HFFc6 (cell line): Measurements from ENCODE around the gene DYNC1I2. TPM values are rescaled to one million over a fixed set of nuclear protein-coding genes. Genes with fewer than 3 reads are reported as not detected.
"Not testable (repeated sequence)": the region's sequence is repeated elsewhere in the genome, so short reads cannot be mapped to it uniquely, and the experiment has no call there.

Source experiments
- DNase-seq: peaks from one replicate; pipeline ENCODE4 v3.0.0-alpha.2; 2018
- H3K27ac Mint-ChIP-seq: 2 replicates; pipeline ENCODE4 v1.8.0; 2020; ENCODE audit warnings: mild to moderate bottlenecking, mixed read lengths
- H3K27me3 Mint-ChIP-seq: 2 replicates; pipeline ENCODE4 v1.8.0; 2021; ENCODE audit warnings: mild to moderate bottlenecking, moderate library complexity, mixed read lengths; ENCODE audit not compliant: insufficient read depth
- H3K36me3 Mint-ChIP-seq: 2 replicates; pipeline ENCODE4 v1.8.0; 2021; ENCODE audit warnings: low read depth, mixed read lengths
- H3K4me1 Mint-ChIP-seq: 2 replicates; pipeline ENCODE4 v1.8.0; 2020; ENCODE audit warnings: low read depth, mixed read lengths
- H3K4me3 Mint-ChIP-seq: 2 replicates; pipeline ENCODE4 v1.8.0; 2020; ENCODE audit warnings: mild to moderate bottlenecking, moderate library complexity, mixed read lengths
- H3K9me3 Mint-ChIP-seq: 2 replicates; pipeline ENCODE4 v1.8.0; 2020; ENCODE audit warnings: mild to moderate bottlenecking, mixed read lengths
- CTCF ChIP-seq: fragments of 200-600 bp; sonication (generic); IDR thresholded peaks from 2 replicates; pipeline ENCODE4 v1.5.0; 2021; ENCODE audit warnings: antibody characterized with exemption, mild to moderate bottlenecking
- total RNA-seq, 6 experiments: library from RNA; stranded (reverse); fragmentation: NEBNext Ultra II Directional; extraction: Animal tissue kit (Norgen Biotek cat#: 25700); gene quantifications; 2 replicates in 1 of 6; 3 replicates in 5 of 6; pipeline ENCODE4 v1.2.3, GENCODE V29; 2021

Gene DYNC1I2
- total RNA-seq, 6 experiments from 2014 or later, result 98.1 to 111 (median 105) TPM

DNA sequence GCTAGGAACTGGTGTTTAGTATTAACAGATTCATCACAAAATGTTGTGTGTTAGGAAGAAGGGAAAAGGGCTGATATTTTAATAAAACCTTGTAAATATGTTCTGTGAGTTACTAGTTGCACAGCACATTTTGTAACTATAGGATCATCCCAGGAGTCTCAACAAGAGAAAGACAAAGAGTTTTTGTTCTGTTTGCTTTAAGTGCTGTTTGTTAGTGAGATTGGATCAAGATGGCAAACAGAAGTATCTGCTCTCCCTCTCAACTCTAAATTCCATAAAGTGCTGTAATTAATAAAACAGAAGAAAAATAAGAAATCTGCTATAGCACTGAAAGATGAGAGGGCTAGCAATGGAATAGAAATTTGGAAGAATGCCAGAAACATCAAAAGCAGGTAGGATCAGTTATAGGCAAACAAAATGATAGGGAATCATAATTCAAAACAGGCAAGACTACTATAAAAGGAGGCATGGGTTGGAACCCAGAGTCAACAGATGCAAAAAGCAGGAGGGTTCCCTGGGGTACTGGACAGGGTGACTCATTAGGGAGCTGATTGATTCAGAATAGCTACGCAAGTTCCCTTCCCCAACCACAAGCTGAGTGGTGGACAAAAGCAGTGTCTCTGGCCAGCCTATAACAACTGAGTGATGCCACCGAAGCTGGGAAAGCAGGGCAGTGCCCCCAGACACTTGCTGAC is 75.8 kb downstream of the DYNC1I2 start:
- H3K4me3 Mint-ChIP-seq, result no peak overlapping the region
- H3K9me3 Mint-ChIP-seq, result no peaks in the 10 kb centered on the region
- H3K4me1 Mint-ChIP-seq, result peaks cover 14% of the 10 kb centered on the region
- no peak for TF ChIP-seq CTCF
- no peaks in the 10 kb centered on the region; the same call in 1 of the 2 replicates for H3K27me3 Mint-ChIP-seq
- peaks cover 35% of the 10 kb centered on the region for H3K36me3 Mint-ChIP-seq
- no peak overlapping the region; the same call in 1 of the 2 replicates for H3K27ac Mint-ChIP-seq
- no peak for DNase-seq

- H3K4me1 Mint-ChIP-seq, result peaks cover 14% of the 10 kb centered on the region
- no peaks in the 10 kb centered on the region; the same call in 1 of the 2 replicates for H3K27me3 Mint-ChIP-seq
- no peaks in the 10 kb centered on the region for H3K9me3 Mint-ChIP-seq
- H3K27ac Mint-ChIP-seq, result no peak overlapping the region; the same call in 1 of the 2 replicates
- H3K36me3 Mint-ChIP-seq, result peaks cover 30% of the 10 kb centered on the region
- H3K4me3 Mint-ChIP-seq, result no peak overlapping the region
- DNase-seq, result no peak
- TF ChIP-seq CTCF, result no peak
Measured at GRCh38 chr2:171763602-171764001, 76.3 kb downstream of the DYNC1I2 start.

- no peak overlapping the region for H3K4me3 Mint-ChIP-seq
- H3K4me1 Mint-ChIP-seq, result no peaks in the 10 kb centered on the region; the same call in 1 of the 2 replicates
- no peak for TF ChIP-seq CTCF
- H3K36me3 Mint-ChIP-seq, result peaks cover 35% of the 10 kb centered on the region
- no peak for DNase-seq
- H3K27me3 Mint-ChIP-seq, result peaks cover 7% of the 10 kb centered on the region
- H3K27ac Mint-ChIP-seq, result no peak overlapping the region
- H3K9me3 Mint-ChIP-seq, result peaks cover 4% of the 10 kb centered on the region; the same call in 1 of the 2 replicates
Measured at GRCh38 chr2:171771463-171771862, 84.2 kb downstream of the DYNC1I2 start.

DNA sequence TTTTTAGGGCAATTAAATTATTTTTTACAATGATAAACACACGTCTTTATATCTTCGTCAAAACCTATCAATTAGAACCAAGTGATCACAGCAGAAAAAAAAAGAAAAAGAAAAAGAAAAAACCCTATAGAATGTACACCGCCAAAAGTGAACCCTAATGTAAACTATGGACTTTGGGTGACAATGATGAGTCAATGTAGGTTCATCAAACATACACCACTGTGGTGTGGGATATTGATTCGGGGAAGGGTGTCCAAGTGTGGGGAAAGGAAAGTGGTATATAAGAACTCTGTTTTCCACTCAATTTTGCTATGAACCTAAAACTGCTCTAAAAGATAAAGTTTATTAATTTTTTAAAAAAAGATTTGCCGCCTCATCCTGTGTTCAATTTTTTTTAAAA is 85.1 kb downstream of the DYNC1I2 start:
- Mint-ChIP-seq H3K9me3 (peaks cover 4% of the 10 kb centered on the region; the same call in 1 of the 2 replicates), H3K27me3 (peaks cover 7% of the 10 kb centered on the region), H3K4me1 (no peaks in the 10 kb centered on the region; the same call in 1 of the 2 replicates), H3K27ac (no peak overlapping the region), H3K4me3 (no peak overlapping the region), H3K36me3 (peaks cover 35% of the 10 kb centered on the region)
- DNase-seq, result no peak
- TF ChIP-seq CTCF, result no peak

DNA sequence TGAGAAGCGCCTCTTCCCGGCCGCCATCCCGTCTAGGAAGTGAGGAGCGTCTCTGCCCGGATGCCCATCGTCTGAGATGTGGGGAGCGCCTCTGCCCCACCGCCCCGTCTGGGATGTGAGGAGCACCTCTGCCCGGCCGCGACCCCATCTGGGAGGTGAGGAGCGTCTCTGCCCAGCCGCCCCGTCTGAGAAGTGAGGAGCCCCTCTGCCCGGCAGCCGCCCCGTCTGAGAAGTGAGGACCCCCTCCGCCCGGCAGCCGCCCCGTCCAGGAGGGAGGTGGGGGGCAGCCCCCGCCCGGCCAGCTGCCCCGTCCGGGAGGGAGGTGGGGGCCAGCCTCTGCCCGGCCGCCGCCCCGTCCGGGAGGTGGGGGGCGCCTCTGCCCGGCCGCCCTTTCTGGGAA is 87.3 kb downstream of the DYNC1I2 start:
- H3K36me3 Mint-ChIP-seq, result peaks cover 42% of the 10 kb centered on the region
- not testable (repeated sequence) for H3K27me3 Mint-ChIP-seq, H3K4me3 Mint-ChIP-seq, DNase-seq, H3K4me1 Mint-ChIP-seq, H3K27ac Mint-ChIP-seq, H3K9me3 Mint-ChIP-seq

- Mint-ChIP-seq H3K27me3 (peaks cover 6% of the 10 kb centered on the region), H3K27ac (no peak overlapping the region), H3K4me1 (no peaks in the 10 kb centered on the region), H3K9me3 (peaks cover 4% of the 10 kb centered on the region; the same call in 1 of the 2 replicates), H3K36me3 (peaks cover 40% of the 10 kb centered on the region), H3K4me3 (no peak overlapping the region)
- DNase-seq, result no peak
- no peak for TF ChIP-seq CTCF
Measured at GRCh38 chr2:171778515-171778914, 91.2 kb downstream of the DYNC1I2 start.
